HEK293 (cell line): ENCODE measurements around the gene NUDT21.

Source experiments
- HOXC10 ChIP-seq: sonication (generic); formaldehyde crosslinking; IDR thresholded peaks from 2 replicates; pipeline ENCODE4 v1.8.1; 2023; ENCODE audit warnings: mild to moderate bottlenecking, missing genetic modification reagents
- MYNN ChIP-seq: fragments of 450-650 bp; formaldehyde crosslinking; IDR thresholded peaks from 2 replicates; pipeline ENCODE4 v1.5.1; 2016; ENCODE audit warnings: missing biosample characterization, missing genetic modification characterization, borderline replicate concordance
- PRDM10 ChIP-seq: fragments of 450-650 bp; formaldehyde crosslinking; IDR thresholded peaks from 2 replicates; pipeline ENCODE4 v1.5.1; 2016; ENCODE audit warnings: missing biosample characterization, missing genetic modification characterization
- SP3 ChIP-seq: fragments of 450-650 bp; formaldehyde crosslinking; IDR thresholded peaks from 2 replicates; pipeline ENCODE4 v1.5.1; 2016; ENCODE audit warnings: missing biosample characterization, missing genetic modification characterization
- TRIM28 ChIP-seq: IDR thresholded peaks from 2 replicates; pipeline ENCODE4 v1.6.1; 2011; ENCODE audit warnings: low read length, control low read depth, borderline replicate concordance
- WT1 ChIP-seq: fragments of 450-650 bp; formaldehyde crosslinking; IDR thresholded peaks from 2 replicates; pipeline ENCODE4 v1.5.1; 2016; ENCODE audit warnings: missing biosample characterization, missing genetic modification characterization
- ZBTB17 ChIP-seq: fragments of 450-650 bp; formaldehyde crosslinking; IDR thresholded peaks from 2 replicates; pipeline ENCODE4 v1.5.1; 2016; ENCODE audit warnings: missing biosample characterization, missing genetic modification characterization
- ZFP3 ChIP-seq: fragments of 450-650 bp; formaldehyde crosslinking; IDR thresholded peaks from 2 replicates; pipeline ENCODE4 v1.5.1; 2016; ENCODE audit warnings: low read depth, missing biosample characterization, missing genetic modification characterization
- ZFP69B ChIP-seq: fragments of 450-650 bp; formaldehyde crosslinking; IDR thresholded peaks from 2 replicates; pipeline ENCODE4 v1.5.1; 2016; ENCODE audit warnings: missing biosample characterization, missing genetic modification characterization
- ZNF132 ChIP-seq: fragments of 450-650 bp; formaldehyde crosslinking; IDR thresholded peaks from 2 replicates; pipeline ENCODE4 v1.5.1; 2017; ENCODE audit warnings: missing biosample characterization, missing genetic modification characterization, borderline replicate concordance
- ZNF16 ChIP-seq: fragments of 450-650 bp; formaldehyde crosslinking; IDR thresholded peaks from 2 replicates; pipeline ENCODE4 v1.5.1; 2016; ENCODE audit warnings: low read depth, missing biosample characterization, missing genetic modification characterization
- ZNF292 ChIP-seq: fragments of 450-650 bp; formaldehyde crosslinking; IDR thresholded peaks from 2 replicates; pipeline ENCODE4 v1.5.1; 2016; ENCODE audit warnings: low read depth, missing biosample characterization, missing genetic modification characterization, borderline replicate concordance
- ZNF366 ChIP-seq: fragments of 450-650 bp; formaldehyde crosslinking; conservative IDR thresholded peaks from 2 replicates; pipeline ENCODE4 v1.5.1; 2016; ENCODE audit warnings: missing biosample characterization, missing genetic modification characterization
- ZNF416 ChIP-seq: fragments of 450-650 bp; formaldehyde crosslinking; IDR thresholded peaks from 2 replicates; pipeline ENCODE4 v1.5.1; 2016; ENCODE audit warnings: missing biosample characterization, missing genetic modification characterization
- ZNF423 ChIP-seq: fragments of 450-650 bp; formaldehyde crosslinking; IDR thresholded peaks from 2 replicates; pipeline ENCODE4 v1.5.1; 2016; ENCODE audit warnings: missing biosample characterization, missing genetic modification characterization
- ZNF510 ChIP-seq: fragments of 450-650 bp; formaldehyde crosslinking; IDR thresholded peaks from 2 replicates; pipeline ENCODE4 v1.5.1; 2018; ENCODE audit warnings: mild to moderate bottlenecking, missing genetic modification characterization, missing biosample characterization; ENCODE audit not compliant: insufficient replicate concordance
- ZNF548 ChIP-seq: fragments of 450-650 bp; formaldehyde crosslinking; IDR thresholded peaks from 2 replicates; pipeline ENCODE4 v1.5.1; 2016; ENCODE audit warnings: missing biosample characterization, missing genetic modification characterization
- ZNF560 ChIP-seq: fragments of 450-650 bp; formaldehyde crosslinking; IDR thresholded peaks from 2 replicates; pipeline ENCODE4 v1.5.1; 2017; ENCODE audit warnings: missing biosample characterization, missing genetic modification characterization, borderline replicate concordance
- ZNF623 ChIP-seq: fragments of 450-650 bp; formaldehyde crosslinking; IDR thresholded peaks from 2 replicates; pipeline ENCODE4 v1.5.1; 2016; ENCODE audit warnings: missing biosample characterization, missing genetic modification characterization
- ZNF664 ChIP-seq: fragments of 450-650 bp; formaldehyde crosslinking; IDR thresholded peaks from 2 replicates; pipeline ENCODE4 v1.5.1; 2016; ENCODE audit warnings: missing biosample characterization, missing genetic modification characterization
- ZSCAN16 ChIP-seq: fragments of 450-650 bp; formaldehyde crosslinking; IDR thresholded peaks from 2 replicates; pipeline ENCODE4 v1.5.1; 2016; ENCODE audit warnings: missing biosample characterization, missing genetic modification characterization
- ZXDB ChIP-seq: fragments of 450-650 bp; formaldehyde crosslinking; IDR thresholded peaks from 2 replicates; pipeline ENCODE4 v1.5.1; 2016; ENCODE audit warnings: missing biosample characterization, missing genetic modification characterization
- TF ChIP-seq, protein P1 (sequence below): fragments of 450-650 bp; formaldehyde crosslinking; IDR thresholded peaks from 2 replicates; pipeline ENCODE4 v1.5.1; 2016; ENCODE audit warnings: missing biosample characterization, missing genetic modification characterization, low read depth
- TF ChIP-seq, protein P2 (sequence below): fragments of 450-650 bp; formaldehyde crosslinking; IDR thresholded peaks from 2 replicates; pipeline ENCODE4 v1.5.1; 2017; ENCODE audit warnings: missing biosample characterization, mild to moderate bottlenecking, missing genetic modification characterization, moderate library complexity
- TF ChIP-seq, protein P3 (sequence below): fragments of 450-650 bp; formaldehyde crosslinking; IDR thresholded peaks from 2 replicates; pipeline ENCODE4 v1.5.1; 2017; ENCODE audit warnings: missing biosample characterization, missing genetic modification characterization
- TF ChIP-seq, protein P4 (sequence below): fragments of 450-650 bp; formaldehyde crosslinking; IDR thresholded peaks from 2 replicates; pipeline ENCODE4 v1.5.1; 2016; ENCODE audit warnings: missing biosample characterization, missing genetic modification characterization, borderline replicate concordance

NUDT21 gene

GRCh38 chr16:56450986-56451752 lies at the start of gene NUDT21, which contains the start of gene OGFOD1 (continued):
- no peak for TF ChIP-seq ZNF510 (tag by site-specific recombination)
- peak; percentile 36 for TF ChIP-seq ZFP69B (tag by site-specific recombination)
- no peak for TF ChIP-seq ZNF132 (tag by site-specific recombination)
- no peak for TF ChIP-seq ZNF664 (tag by site-specific recombination)
- no peak for TF ChIP-seq ZNF292 (tag by site-specific recombination)
- no peak for TF ChIP-seq ZNF560 (tag by site-specific recombination)
- TF ChIP-seq, protein P1, sequence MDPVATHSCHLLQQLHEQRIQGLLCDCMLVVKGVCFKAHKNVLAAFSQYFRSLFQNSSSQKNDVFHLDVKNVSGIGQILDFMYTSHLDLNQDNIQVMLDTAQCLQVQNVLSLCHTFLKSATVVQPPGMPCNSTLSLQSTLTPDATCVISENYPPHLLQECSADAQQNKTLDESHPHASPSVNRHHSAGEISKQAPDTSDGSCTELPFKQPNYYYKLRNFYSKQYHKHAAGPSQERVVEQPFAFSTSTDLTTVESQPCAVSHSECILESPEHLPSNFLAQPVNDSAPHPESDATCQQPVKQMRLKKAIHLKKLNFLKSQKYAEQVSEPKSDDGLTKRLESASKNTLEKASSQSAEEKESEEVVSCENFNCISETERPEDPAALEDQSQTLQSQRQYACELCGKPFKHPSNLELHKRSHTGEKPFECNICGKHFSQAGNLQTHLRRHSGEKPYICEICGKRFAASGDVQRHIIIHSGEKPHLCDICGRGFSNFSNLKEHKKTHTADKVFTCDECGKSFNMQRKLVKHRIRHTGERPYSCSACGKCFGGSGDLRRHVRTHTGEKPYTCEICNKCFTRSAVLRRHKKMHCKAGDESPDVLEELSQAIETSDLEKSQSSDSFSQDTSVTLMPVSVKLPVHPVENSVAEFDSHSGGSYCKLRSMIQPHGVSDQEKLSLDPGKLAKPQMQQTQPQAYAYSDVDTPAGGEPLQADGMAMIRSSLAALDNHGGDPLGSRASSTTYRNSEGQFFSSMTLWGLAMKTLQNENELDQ (tag by site-specific recombination), result no peak
- TF ChIP-seq, protein P2, sequence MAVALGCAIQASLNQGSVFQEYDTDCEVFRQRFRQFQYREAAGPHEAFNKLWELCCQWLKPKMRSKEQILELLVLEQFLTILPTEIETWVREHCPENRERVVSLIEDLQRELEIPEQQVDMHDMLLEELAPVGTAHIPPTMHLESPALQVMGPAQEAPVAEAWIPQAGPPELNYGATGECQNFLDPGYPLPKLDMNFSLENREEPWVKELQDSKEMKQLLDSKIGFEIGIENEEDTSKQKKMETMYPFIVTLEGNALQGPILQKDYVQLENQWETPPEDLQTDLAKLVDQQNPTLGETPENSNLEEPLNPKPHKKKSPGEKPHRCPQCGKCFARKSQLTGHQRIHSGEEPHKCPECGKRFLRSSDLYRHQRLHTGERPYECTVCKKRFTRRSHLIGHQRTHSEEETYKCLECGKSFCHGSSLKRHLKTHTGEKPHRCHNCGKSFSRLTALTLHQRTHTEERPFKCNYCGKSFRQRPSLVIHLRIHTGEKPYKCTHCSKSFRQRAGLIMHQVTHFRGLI (tag by site-specific recombination), result no peak; the same call in 1 of the 2 replicates
- TF ChIP-seq ZNF366 (tag by site-specific recombination), result no peak; the same call in 1 of the 2 replicates
- peak; percentile 85 for TF ChIP-seq SP3 (tag by site-specific recombination)
- TF ChIP-seq ZNF416 (tag by site-specific recombination), result no peak
- no peak for TF ChIP-seq ZNF623 (tag by site-specific recombination)
- TF ChIP-seq, protein P3, sequence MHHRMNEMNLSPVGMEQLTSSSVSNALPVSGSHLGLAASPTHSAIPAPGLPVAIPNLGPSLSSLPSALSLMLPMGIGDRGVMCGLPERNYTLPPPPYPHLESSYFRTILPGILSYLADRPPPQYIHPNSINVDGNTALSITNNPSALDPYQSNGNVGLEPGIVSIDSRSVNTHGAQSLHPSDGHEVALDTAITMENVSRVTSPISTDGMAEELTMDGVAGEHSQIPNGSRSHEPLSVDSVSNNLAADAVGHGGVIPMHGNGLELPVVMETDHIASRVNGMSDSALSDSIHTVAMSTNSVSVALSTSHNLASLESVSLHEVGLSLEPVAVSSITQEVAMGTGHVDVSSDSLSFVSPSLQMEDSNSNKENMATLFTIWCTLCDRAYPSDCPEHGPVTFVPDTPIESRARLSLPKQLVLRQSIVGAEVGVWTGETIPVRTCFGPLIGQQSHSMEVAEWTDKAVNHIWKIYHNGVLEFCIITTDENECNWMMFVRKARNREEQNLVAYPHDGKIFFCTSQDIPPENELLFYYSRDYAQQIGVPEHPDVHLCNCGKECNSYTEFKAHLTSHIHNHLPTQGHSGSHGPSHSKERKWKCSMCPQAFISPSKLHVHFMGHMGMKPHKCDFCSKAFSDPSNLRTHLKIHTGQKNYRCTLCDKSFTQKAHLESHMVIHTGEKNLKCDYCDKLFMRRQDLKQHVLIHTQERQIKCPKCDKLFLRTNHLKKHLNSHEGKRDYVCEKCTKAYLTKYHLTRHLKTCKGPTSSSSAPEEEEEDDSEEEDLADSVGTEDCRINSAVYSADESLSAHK, result no peak
- peak; percentile 74 for TF ChIP-seq PRDM10 (tag by site-specific recombination)
- TF ChIP-seq ZFP3 (tag by site-specific recombination), result no peak
- TF ChIP-seq, protein P4, sequence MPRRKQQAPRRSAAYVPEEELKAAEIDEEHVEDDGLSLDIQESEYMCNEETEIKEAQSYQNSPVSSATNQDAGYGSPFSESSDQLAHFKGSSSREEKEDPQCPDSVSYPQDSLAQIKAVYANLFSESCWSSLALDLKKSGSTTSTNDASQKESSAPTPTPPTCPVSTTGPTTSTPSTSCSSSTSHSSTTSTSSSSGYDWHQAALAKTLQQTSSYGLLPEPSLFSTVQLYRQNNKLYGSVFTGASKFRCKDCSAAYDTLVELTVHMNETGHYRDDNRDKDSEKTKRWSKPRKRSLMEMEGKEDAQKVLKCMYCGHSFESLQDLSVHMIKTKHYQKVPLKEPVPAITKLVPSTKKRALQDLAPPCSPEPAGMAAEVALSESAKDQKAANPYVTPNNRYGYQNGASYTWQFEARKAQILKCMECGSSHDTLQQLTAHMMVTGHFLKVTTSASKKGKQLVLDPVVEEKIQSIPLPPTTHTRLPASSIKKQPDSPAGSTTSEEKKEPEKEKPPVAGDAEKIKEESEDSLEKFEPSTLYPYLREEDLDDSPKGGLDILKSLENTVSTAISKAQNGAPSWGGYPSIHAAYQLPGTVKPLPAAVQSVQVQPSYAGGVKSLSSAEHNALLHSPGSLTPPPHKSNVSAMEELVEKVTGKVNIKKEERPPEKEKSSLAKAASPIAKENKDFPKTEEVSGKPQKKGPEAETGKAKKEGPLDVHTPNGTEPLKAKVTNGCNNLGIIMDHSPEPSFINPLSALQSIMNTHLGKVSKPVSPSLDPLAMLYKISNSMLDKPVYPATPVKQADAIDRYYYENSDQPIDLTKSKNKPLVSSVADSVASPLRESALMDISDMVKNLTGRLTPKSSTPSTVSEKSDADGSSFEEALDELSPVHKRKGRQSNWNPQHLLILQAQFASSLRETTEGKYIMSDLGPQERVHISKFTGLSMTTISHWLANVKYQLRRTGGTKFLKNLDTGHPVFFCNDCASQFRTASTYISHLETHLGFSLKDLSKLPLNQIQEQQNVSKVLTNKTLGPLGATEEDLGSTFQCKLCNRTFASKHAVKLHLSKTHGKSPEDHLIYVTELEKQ (tag by site-specific recombination), result no peak
- no peak for TF ChIP-seq WT1 (tag by site-specific recombination)
- TF ChIP-seq MYNN (tag by site-specific recombination), result no peak
- no peak for TF ChIP-seq ZNF16 (tag by site-specific recombination)
- no peak for TF ChIP-seq TRIM28
- TF ChIP-seq HOXC10 (CRISPR knock-in tag), result no peak
- TF ChIP-seq ZNF548, result no peak
- TF ChIP-seq ZNF423 (tag by site-specific recombination), result no peak
- 0 out of 2 replicates have a peak, but pooled peaks have one; percentile 8 for TF ChIP-seq ZXDB (tag by site-specific recombination)
- TF ChIP-seq ZBTB17, result peak; percentile 81
- 0 out of 2 replicates have a peak, but pooled peaks have one; percentile 5 for TF ChIP-seq ZSCAN16 (tag by site-specific recombination)
